Myometrial cell (primary cell): ENCODE results near the gene IARS2. TPM values are rescaled to one million over a fixed set of nuclear protein-coding genes. Genes with fewer than 3 reads are reported as not detected.

ENCODE experiments used
- total RNA-seq: library from RNA; depleted of rRNA; stranded (reverse); fragments of >200 nt; gene quantifications from 2 replicates; pipeline ENCODE4 v1.2.3, GENCODE V29; 2015

Gene IARS2
- 66.9 and 92.3 TPM in 2 replicates for total RNA-seq

DNA sequence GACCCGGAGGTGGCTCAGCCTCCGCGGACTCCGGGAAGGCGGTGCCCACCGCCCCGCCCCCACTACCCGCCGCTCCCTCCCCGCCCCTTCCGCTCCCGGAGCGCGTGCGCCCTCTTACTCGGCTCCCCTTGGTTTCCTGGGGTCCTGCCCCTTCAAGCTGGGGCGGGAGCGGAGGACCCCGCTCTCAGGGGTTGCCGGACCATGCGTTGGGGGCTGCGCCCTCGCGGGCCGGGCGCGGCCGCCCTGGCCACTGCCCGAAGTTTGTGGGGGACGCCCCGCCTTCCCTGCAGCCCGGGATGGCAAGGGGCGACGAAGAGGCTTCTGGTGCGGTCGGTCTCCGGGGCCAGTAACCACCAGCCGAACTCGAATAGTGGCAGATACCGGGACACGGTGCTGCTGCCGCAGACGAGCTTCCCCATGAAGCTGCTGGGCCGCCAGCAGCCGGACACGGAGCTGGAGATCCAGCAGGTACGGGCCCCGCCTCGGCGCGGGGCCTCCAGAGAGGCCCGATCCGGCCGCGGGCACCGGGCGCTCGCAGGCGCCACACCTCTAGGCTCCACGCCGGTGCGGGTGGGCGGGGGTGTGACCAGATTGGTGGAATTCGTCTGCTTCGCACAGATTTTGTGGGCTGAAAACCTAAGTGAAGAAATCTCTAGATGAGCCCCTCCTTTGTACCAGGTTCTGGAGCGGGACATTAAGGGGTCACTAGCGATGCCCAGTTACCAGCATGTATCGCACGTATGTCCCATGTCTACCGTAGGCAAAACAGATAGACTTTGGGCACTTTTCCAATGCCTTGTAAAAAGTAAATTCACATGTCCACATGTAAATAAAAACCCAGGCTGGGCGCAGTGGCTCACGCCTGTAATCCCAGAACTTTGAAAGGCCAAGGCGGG lies at the start of gene IARS2:
TSS of gene IARS2 (plus strand) at position 117 of the 896 bp plus-strand sequence. CDS start at position 202, 85 bp downstream.

DNA sequence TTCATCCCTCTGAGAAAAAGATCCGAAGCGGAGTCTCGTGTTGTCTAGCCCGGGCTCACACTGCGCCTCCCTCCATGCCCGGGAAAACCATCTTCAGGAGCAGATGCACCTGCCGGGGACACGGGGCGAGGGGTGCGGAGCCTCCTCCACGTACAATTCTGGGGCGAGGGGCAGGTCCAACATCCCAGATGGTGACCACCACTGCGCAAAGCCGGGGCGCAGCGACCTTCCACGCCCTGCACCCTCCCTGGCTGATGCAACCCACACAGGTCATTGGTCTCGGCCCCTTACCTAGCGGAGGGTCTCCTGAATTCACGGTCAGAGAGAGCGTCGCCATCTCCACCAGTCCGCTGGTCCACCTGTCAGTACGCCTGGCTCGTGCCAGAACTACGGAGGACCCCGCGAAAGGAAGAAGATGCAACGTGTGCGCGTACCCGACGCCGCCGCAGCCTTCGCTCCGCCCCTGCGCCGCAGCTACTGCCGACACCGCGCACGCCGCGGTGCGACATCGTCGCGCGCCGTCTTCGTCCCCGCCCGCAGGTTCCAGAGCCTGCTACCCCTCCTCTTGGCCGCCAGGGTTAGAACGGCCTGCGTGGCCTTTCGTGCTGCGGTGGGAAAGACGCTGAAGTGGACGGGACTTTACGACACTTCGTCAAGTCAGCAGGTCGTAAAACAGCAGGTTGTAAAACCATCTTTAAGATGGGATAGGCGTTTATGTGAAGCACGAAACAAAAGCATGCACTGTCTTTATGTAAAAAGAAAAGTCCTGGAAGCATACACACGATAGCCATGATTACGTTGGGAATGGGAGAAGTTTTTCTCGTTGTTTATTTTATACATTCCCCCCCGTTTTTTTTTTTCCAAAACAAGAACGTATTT lies 47.6 kb upstream of the IARS2 start, which contains the start of gene EPRS1:
TSS of gene EPRS1 (minus strand) at position 454 of the 879 bp plus-strand sequence. CDS start at position 337, 117 bp downstream.

DNA sequence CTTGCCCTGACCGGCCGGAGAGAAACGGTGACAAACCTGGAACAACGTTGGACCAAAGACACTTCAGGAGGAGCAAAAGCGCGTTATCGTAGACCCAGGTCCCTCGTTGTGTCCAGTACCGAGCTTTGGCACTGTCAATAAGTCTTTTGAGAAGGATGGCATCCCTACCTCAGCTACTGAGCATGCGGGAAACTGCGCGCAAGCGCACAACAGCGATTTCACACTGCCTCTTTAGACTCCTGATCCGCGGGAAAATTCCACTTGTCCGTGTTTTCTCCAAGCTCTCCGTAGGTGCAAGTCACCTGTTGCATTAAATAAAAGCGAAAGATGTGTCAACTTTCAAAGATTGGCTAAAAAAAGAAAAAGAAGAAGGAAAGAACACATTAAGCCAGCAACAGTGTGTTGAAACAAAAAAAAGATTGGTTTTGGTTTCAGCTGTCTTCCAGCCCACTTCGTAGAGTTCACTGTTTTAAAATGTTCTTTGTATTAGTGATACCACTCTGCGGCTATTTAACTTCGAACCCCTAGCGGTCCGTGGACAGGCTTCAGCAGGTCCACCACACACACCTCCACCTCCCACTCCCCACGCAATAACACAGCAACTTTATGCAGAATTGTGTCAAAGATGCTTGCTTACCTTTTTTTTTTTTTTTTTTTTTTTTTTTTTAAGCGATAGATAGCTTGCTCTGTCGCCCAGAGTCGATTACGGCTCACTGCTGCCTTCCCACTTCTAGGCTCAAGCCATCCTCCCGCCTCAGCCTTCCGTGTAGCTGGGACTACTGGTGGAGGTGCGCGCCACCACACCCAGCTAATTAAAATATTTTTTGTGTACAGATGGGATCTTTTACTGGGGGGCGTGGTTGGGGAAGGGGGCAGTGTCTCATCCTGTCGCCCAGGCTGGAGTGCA lies 4.0 kb upstream of the IARS2 start, which contains the start of gene BPNT1:
TSS of gene BPNT1 (minus strand) at position 139 of the 907 bp plus-strand sequence. CDS start 9,942 bp downstream, outside the sequence.

Other genes with a start within 250 kb of the IARS2 start
- not detected in 2 replicates for gene SLC30A10, start 165.6 kb upstream of the IARS2 start, total RNA-seq
- gene EPRS1, start 47.6 kb upstream of the IARS2 start, total RNA-seq = 114 and 131 TPM in 2 replicates
- gene BPNT1, start 4.3 kb upstream of the IARS2 start, total RNA-seq = 20.8 and 28.5 TPM in 2 replicates
- gene RAB3GAP2, start 178.3 kb downstream of the IARS2 start, total RNA-seq = 18.5 and 24.6 TPM in 2 replicates